ENCODE measurements around the gene BCAS4.
"Not testable (repeated sequence)": the region's sequence is repeated elsewhere in the genome, so short reads cannot be mapped to it uniquely, and the experiment has no call there.

The BCAS4 gene

GRCh38 chr20:50876063-50876685, 81.3 kb downstream of the BCAS4 start:
- DNase-seq (ENCODE audit: low read depth in 2 of 2), result no peak

- DNase-seq (ENCODE audit: low read depth in 2 of 2), result no peak
These were observed 82.0 kb downstream of the BCAS4 start for GRCh38 chr20:50876816-50877215.

GRCh38 chr20:50877232-50877743, 82.4 kb downstream of the BCAS4 start:
- DNase-seq (ENCODE audit: low read depth in 2 of 2), result no peak

GRCh38 chr20:50879649-50880550, 85.0 kb downstream of the BCAS4 start:
- DNase-seq (ENCODE audit: low read depth in 2 of 2), result no peak

GRCh38 chr20:50881759-50882424, 87.0 kb downstream of the BCAS4 start:
- DNase-seq (ENCODE audit: low read depth in 2 of 2), result not testable (repeated sequence)

- no peak for DNase-seq (ENCODE audit: low read depth in 2 of 2)
These were observed 89.0 kb downstream of the BCAS4 start for GRCh38 chr20:50883856-50884255.

- no peak for DNase-seq (ENCODE audit: low read depth in 2 of 2)
These were observed 90.2 kb downstream of the BCAS4 start for GRCh38 chr20:50885068-50885467.

- no peak for DNase-seq (ENCODE audit: low read depth in 2 of 2)
These were observed 90.9 kb downstream of the BCAS4 start for GRCh38 chr20:50885781-50886180.

GRCh38 chr20:50886184-50886790, 91.4 kb downstream of the BCAS4 start:
- DNase-seq (ENCODE audit: low read depth in 2 of 2), result no peak

- DNase-seq (ENCODE audit: low read depth in 2 of 2), result no peak
These were observed 92.7 kb downstream of the BCAS4 start for GRCh38 chr20:50887576-50887975.

GRCh38 chr20:50891138-50891537, 96.3 kb downstream of the BCAS4 start:
- no peak for DNase-seq (ENCODE audit: low read depth in 2 of 2)

GRCh38 chr20:50892394-50892793, 97.5 kb downstream of the BCAS4 start:
- no peak for DNase-seq (ENCODE audit: low read depth in 2 of 2)

GRCh38 chr20:50893620-50894019, 98.8 kb downstream of the BCAS4 start:
- no peak for DNase-seq (ENCODE audit: low read depth in 2 of 2)

GRCh38 chr20:50895111-50895830, 100.4 kb downstream of the BCAS4 start:
- DNase-seq (ENCODE audit: low read depth in 2 of 2), result no peak

GRCh38 chr20:50898475-50898874, 103.6 kb downstream of the BCAS4 start:
- DNase-seq (ENCODE audit: low read depth in 2 of 2), result no peak

- no peak for DNase-seq (ENCODE audit: low read depth in 2 of 2)
These were observed 105.4 kb downstream of the BCAS4 start for GRCh38 chr20:50900261-50900660.

- no peak for DNase-seq (ENCODE audit: low read depth in 2 of 2)
These were observed 106.4 kb downstream of the BCAS4 start for GRCh38 chr20:50901301-50901700.

GRCh38 chr20:50903353-50904051, 108.6 kb downstream of the BCAS4 start:
- DNase-seq (ENCODE audit: low read depth in 2 of 2), result no peak

- no peak for DNase-seq (ENCODE audit: low read depth in 2 of 2)
These were observed 109.3 kb downstream of the BCAS4 start for GRCh38 chr20:50904067-50904570.

- DNase-seq (ENCODE audit: low read depth in 2 of 2), result no peak
These were observed 114.6 kb downstream of the BCAS4 start for GRCh38 chr20:50909413-50909812.
